K562 (cell line): Measurements from ENCODE around the gene GABBR1. TPM values are rescaled to one million over a fixed set of nuclear protein-coding genes. Genes with fewer than 3 reads are reported as not detected.

Experiments
- ATAC-seq: fragments of 200-7000 bp; cut with Tn5 transposase; 3 replicates; pipeline ENCODE4 v1.9.1; 2020; ENCODE audit warnings: moderate library complexity
- BruUV-seq: library from RNA; stranded (reverse); fragments of 400-500 nt; replicated peaks from 2 replicates; lab custom pipeline; 2021; lab: Mats Ljungman, UMichigan
- CTCF ChIA-PET: fragments of 300-600 bp; formaldehyde crosslinking; extraction: SDS; loops from one replicate; lab custom pipeline; 2021; ENCODE audit warnings: low intra/inter-chr PET ratio; lab: Yijun Ruan, JAX
- POLR2A ChIA-PET: fragments of 300-600, 350-650 bp; sonication (Branson Sonifier 250); formaldehyde crosslinking; extraction: SDS; loops from one replicate; lab custom pipeline; 2021; ENCODE audit warnings: antibody characterized with exemption, inconsistent platforms; lab: Yijun Ruan, JAX
- DNase-seq, 4 experiments: peaks; one replicate each; pipeline versions ENCODE4 v3.0.0 to v3.0.0-alpha.2; 2011 to 2018; ENCODE audit warnings: low spot score in 3 of 4, mixed read lengths in 3 of 4; ENCODE audit errors: extremely low read depth in 1 of 4
- FAIRE-seq: peaks from 2 replicates; lab custom pipeline; 2011; peaks lifted over from hg19 to GRCh38; lab: Jason Lieb, UNC
- H2AFZ ChIP-seq: 2 replicates; pipeline ENCODE4 v1.6.0; 2011; ENCODE audit warnings: low read depth, low read length, control low read depth, inconsistent platforms
- H3K27ac ChIP-seq: fragments of 200-600 bp; 3 replicates; pipeline ENCODE4 v1.8.0; 2011; ENCODE audit warnings: low read depth, mild to moderate bottlenecking, control low read depth, inconsistent platforms, low read length, moderate library complexity, mixed read lengths; ENCODE audit errors: extremely low read depth
- H3K27me3 ChIP-seq, 2 experiments: fragments of 300-600 bp in 1 of 2; 2 replicates in 1 of 2; 3 replicates in 1 of 2; pipeline versions ENCODE4 v1.6.0 to v1.8.0; 2011; ENCODE audit warnings: inconsistent platforms in 2 of 2, low read length in 2 of 2, mild to moderate bottlenecking in 1 of 2, mixed read lengths in 1 of 2, moderate library complexity in 1 of 2; ENCODE audit not compliant: control insufficient read depth in 2 of 2, insufficient read depth in 2 of 2
- H3K36me3 ChIP-seq: fragments of 300-600 bp; 3 replicates; pipeline ENCODE4 v1.8.0; 2011; ENCODE audit warnings: mild to moderate bottlenecking, low read length, inconsistent platforms; ENCODE audit not compliant: control insufficient read depth, insufficient read depth
- H3K4me1 ChIP-seq, 2 experiments: fragments of 200-600 bp in 1 of 2; replicated peaks in 1 of 2; 2 replicates in 1 of 2; 3 replicates in 1 of 2; pipeline versions ENCODE4 v1.5.1 to v1.8.0; 2011; ENCODE audit warnings: inconsistent platforms in 2 of 2, low read length in 2 of 2, mild to moderate bottlenecking in 1 of 2, mixed read lengths in 1 of 2, moderate library complexity in 1 of 2; ENCODE audit not compliant: control insufficient read depth in 2 of 2, insufficient read depth in 2 of 2
- H3K4me2 ChIP-seq: 2 replicates; pipeline ENCODE4 v1.6.1; 2011; ENCODE audit warnings: low read length, control low read depth, inconsistent platforms, mixed read lengths; ENCODE audit not compliant: insufficient read depth
- H3K4me3 ChIP-seq: fragments of 200-600 bp; sonication (generic), shearing (Covaris generic); 2 replicates; pipeline ENCODE4 v1.5.1; 2016; ENCODE audit warnings: control low read depth, inconsistent platforms
- H3K79me2 ChIP-seq: fragments of 200-600 bp; 3 replicates; pipeline ENCODE4 v1.8.0; 2011; ENCODE audit warnings: low read length, inconsistent platforms; ENCODE audit not compliant: control insufficient read depth, insufficient read depth
- H3K9ac ChIP-seq, 2 experiments: 2 replicates each; pipeline versions ENCODE4 v1.6.0 to v1.6.1; 2011; ENCODE audit warnings: low read depth in 2 of 2, low read length in 2 of 2, control low read depth in 1 of 2, inconsistent platforms in 1 of 2, mild to moderate bottlenecking in 1 of 2, mixed read lengths in 1 of 2; ENCODE audit not compliant: insufficient read depth in 1 of 2
- H3K9me1 ChIP-seq: one replicate; pipeline ENCODE4 v1.6.0; 2011; ENCODE audit warnings: inconsistent platforms, mild to moderate bottlenecking, low read length, moderate library complexity; ENCODE audit not compliant: control insufficient read depth, insufficient read depth
- H3K9me3 ChIP-seq: replicated peaks from 2 replicates; pipeline ENCODE4 v1.5.1; 2011; ENCODE audit warnings: low read depth, low read length, inconsistent platforms; ENCODE audit not compliant: control insufficient read depth, insufficient read depth
- H4K20me1 ChIP-seq: replicated peaks from 2 replicates; pipeline ENCODE4 v1.6.1; 2011; ENCODE audit warnings: low read length, inconsistent platforms, mixed read lengths; ENCODE audit not compliant: control insufficient read depth, insufficient read depth
- CBX2 ChIP-seq: fragments of 200-600 bp; sonication (generic); IDR thresholded peaks from one replicate; pipeline ENCODE4 v1.6.1; 2012; ENCODE audit warnings: mild to moderate bottlenecking, low read length, inconsistent platforms; ENCODE audit not compliant: insufficient read depth, poor library complexity, severe bottlenecking
- FOXM1 ChIP-seq, 2 experiments: fragments of 450-650 bp in 1 of 2; sonication (generic) in 1 of 2; formaldehyde crosslinking in 1 of 2; IDR thresholded peaks; 2 replicates each; pipeline versions ENCODE4 v1.6.1 to v1.9.0; 2017 to 2022; ENCODE audit warnings: low read depth in 2 of 2, mild to moderate bottlenecking in 2 of 2, missing genetic modification reagents in 1 of 2, moderate library complexity in 1 of 2
- HDAC8 ChIP-seq: fragments of 450-650 bp; IDR thresholded peaks from 2 replicates; pipeline ENCODE4 v1.6.1; 2016; ENCODE audit warnings: mild to moderate bottlenecking, missing genetic modification characterization, moderate library complexity, missing compliant biosample characterization
- KAT7 ChIP-seq: sonication (generic); formaldehyde crosslinking; IDR thresholded peaks from 2 replicates; pipeline ENCODE4 v1.8.0; 2022; ENCODE audit warnings: missing genetic modification reagents, mild to moderate bottlenecking, borderline replicate concordance
- NELFE ChIP-seq: IDR thresholded peaks from 2 replicates; pipeline ENCODE4 v1.6.1; 2011; ENCODE audit warnings: mild to moderate bottlenecking; ENCODE audit not compliant: insufficient read depth, insufficient read length
- PATZ1 ChIP-seq: fragments of 250-450 bp; sonication (Bioruptor Pico); IDR thresholded peaks from 2 replicates; pipeline ENCODE4 v1.5.0; 2020; ENCODE audit warnings: mild to moderate bottlenecking, borderline replicate concordance
- PRDM10 ChIP-seq: fragments of 450-650 bp; IDR thresholded peaks from 2 replicates; pipeline ENCODE4 v1.6.1; 2018; ENCODE audit not compliant: partially characterized antibody
- ZNF280B ChIP-seq: fragments of 250-450 bp; sonication (Bioruptor Pico); IDR thresholded peaks from 2 replicates; pipeline ENCODE4 v1.5.1; 2021; ENCODE audit warnings: mild to moderate bottlenecking
- ZNF75A ChIP-seq: fragments of 450-650 bp; formaldehyde crosslinking; IDR thresholded peaks from 2 replicates; pipeline ENCODE4 v1.4.0; 2020; ENCODE audit warnings: mild to moderate bottlenecking
- ZNF785 ChIP-seq: fragments of 250-450 bp; sonication (Bioruptor Pico); IDR thresholded peaks from 2 replicates; pipeline ENCODE4 v1.4.0; 2020; ENCODE audit warnings: mild to moderate bottlenecking
- WGBS: fragments of 100-300 bp; shearing (Covaris generic); methylation state at CpG from one replicate; pipeline ENCODE4 v1.1.6; 2016; ENCODE audit warnings: low coverage, mixed read lengths; ENCODE audit not compliant: insufficient coverage; ENCODE audit errors: missing lambda C conversion rate; 5-methylcytosine and 5-hydroxymethylcytosine counted together
- in situ Hi-C: fragments of 300-500 bp; cut with MboI; formaldehyde crosslinking; loops from 4 replicates; pipeline ENCODE4 v1.15.0; 2018; ENCODE audit warnings: inconsistent platforms, mixed read lengths
- intact Hi-C: fragments of 100-400 bp; cut with micrococcal nuclease; formaldehyde crosslinking; loops from 2 replicates; pipeline ENCODE4 v1.14.2; 2022
- polyA plus RNA-seq, 8 experiments: library from polyadenylated mRNA; depleted of rRNA in 4 of 8; stranded (reverse) in 5 of 8; unstranded in 3 of 8; fragments of >200 nt; fragmentation: Nextera tagmentation in 2 of 8; fragmentation: Illumina TruSeq in 1 of 8; extraction: Ambion mirVana in 2 of 8; extraction: Trizol in 1 of 8; gene quantifications; 2 replicates each; pipeline versions ENCODE4 v1.2.1 to v1.2.3, GENCODE V29; 2011 to 2014; ENCODE audit warnings: inconsistent platforms in 1 of 8, missing spikeins in 1 of 8
- total RNA-seq, 7 experiments: library from RNA; depleted of rRNA in 6 of 7; stranded (reverse); fragments of >200 nt in 6 of 7; fragmentation: Illumina TruSeq in 2 of 7; extraction: Trizol in 2 of 7; gene quantifications; 2 replicates each; pipeline versions ENCODE4 v1.2.1 to v1.2.3, GENCODE V29; 2011 to 2021; ENCODE audit warnings: low replicate concordance in 1 of 7
- TF ChIP-seq, protein P1 (sequence below): sonication (generic); formaldehyde crosslinking; IDR thresholded peaks from 2 replicates; pipeline ENCODE4 v1.9.0; 2022; ENCODE audit warnings: mild to moderate bottlenecking, missing genetic modification reagents
- TF ChIP-seq, protein P2 (sequence below): sonication (generic); formaldehyde crosslinking; IDR thresholded peaks from 2 replicates; pipeline ENCODE4 v1.8.1; 2023; ENCODE audit warnings: mild to moderate bottlenecking, missing genetic modification reagents, moderate library complexity

Gene GABBR1
- total and polyA plus RNA-seq, 9 of the 15 experiments (the other 6 are each of a cell fraction or from before 2014, with no cell fraction given) = 2.2 to 48.3 (median 20.8) TPM

GRCh38 chr6:29673161-29673560 lies 40.2 kb upstream of the GABBR1 start:
- Histone ChIP-seq H3K36me3 (no peaks in the 10 kb centered on the region), H3K9me1 (no peaks in the 10 kb centered on the region), H4K20me1 (0 out of 2 replicates have a peak, but pooled peaks cover 3% of the 10 kb centered on the region), H3K4me3 (no peak overlapping the region), H3K27ac (no peak overlapping the region), H3K4me1 (no peaks in the 10 kb centered on the region), H3K9ac (0 out of 4 replicates have a peak overlapping the region, but pooled peaks of 1 of the 2 experiments have one; percentile 29), H3K4me2 (no peak overlapping the region), H2AFZ (no peak overlapping the region), H3K79me2 (no peaks in the 10 kb centered on the region), H3K27me3 (peaks cover 27 to 43% of the 10 kb centered on the region in 2 experiments; a peak in 4 of 5 replicates), H3K9me3 (no peaks in the 10 kb centered on the region)
- CTCF ChIA-PET = no interaction called here
- intact Hi-C loops (no loop called here), in situ Hi-C loops (no loop called here)
- 10% methylated on average over 12 of the region's 12 CpGs for WGBS
- no peak for FAIRE-seq
- DNase-seq = no peak
- POLR2A ChIA-PET = interaction anchor here (0.6 to 1.5 kb wide), 4 partner anchors 10 to 472 kb away, joined by 3 to 4 read pairs (median 3); no protein-coding TSS in a partner anchor
- BruUV-seq = no TSS peak
- no peak for ATAC-seq
- TF ChIP-seq NELFE (no peak), FOXM1 (IDR thresholded peaks at IDR 0.05; ENCODE audit: low read depth) (no peak), FOXM1 (CRISPR knock-in tag; IDR thresholded peaks at IDR 0.05; ENCODE audit: low read depth) (no peak), PRDM10 (no peak), KAT7 (no peak), PATZ1 (CRISPR knock-in tag) (no peak), CBX2 (no peak), HDAC8 (tag) (no peak), ZNF280B (no peak), ZNF785 (no peak), ZNF75A (CRISPR knock-in tag) (no peak)
- TF ChIP-seq, protein P1, sequence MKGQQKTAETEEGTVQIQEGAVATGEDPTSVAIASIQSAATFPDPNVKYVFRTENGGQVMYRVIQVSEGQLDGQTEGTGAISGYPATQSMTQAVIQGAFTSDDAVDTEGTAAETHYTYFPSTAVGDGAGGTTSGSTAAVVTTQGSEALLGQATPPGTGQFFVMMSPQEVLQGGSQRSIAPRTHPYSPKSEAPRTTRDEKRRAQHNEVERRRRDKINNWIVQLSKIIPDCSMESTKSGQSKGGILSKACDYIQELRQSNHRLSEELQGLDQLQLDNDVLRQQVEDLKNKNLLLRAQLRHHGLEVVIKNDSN (CRISPR knock-in tag) = no peak
- TF ChIP-seq, protein P2, sequence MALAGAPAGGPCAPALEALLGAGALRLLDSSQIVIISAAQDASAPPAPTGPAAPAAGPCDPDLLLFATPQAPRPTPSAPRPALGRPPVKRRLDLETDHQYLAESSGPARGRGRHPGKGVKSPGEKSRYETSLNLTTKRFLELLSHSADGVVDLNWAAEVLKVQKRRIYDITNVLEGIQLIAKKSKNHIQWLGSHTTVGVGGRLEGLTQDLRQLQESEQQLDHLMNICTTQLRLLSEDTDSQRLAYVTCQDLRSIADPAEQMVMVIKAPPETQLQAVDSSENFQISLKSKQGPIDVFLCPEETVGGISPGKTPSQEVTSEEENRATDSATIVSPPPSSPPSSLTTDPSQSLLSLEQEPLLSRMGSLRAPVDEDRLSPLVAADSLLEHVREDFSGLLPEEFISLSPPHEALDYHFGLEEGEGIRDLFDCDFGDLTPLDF = no peak
